ENCODE data around the gene RIIAD1. TPM values are rescaled to one million over a fixed set of nuclear protein-coding genes. Genes with fewer than 3 reads are reported as not detected.
A peak's percentile ranks its signal among the peaks of the same experiment; 100 is the strongest.
"Not testable (repeated sequence)": the region's sequence is repeated elsewhere in the genome, so short reads cannot be mapped to it uniquely, and the experiment has no call there.

Gene RIIAD1
- total RNA-seq, 4 donors from 2014 or later, result 1.4 TPM; not detected in 3

GRCh38 chr1:151759241-151759640, 37.9 kb downstream of the RIIAD1 start:
- no peak overlapping the region for H3K27ac ChIP-seq
- H3K27me3 ChIP-seq, result no peaks in the 10 kb centered on the region
- ATAC-seq, result no peak
- peaks cover 4 to 17% (median 5%) of the 10 kb centered on the region in 3 donors for H3K4me1 ChIP-seq
- no peaks in the 10 kb centered on the region for H3K9me3 ChIP-seq
- no peak overlapping the region for H3K4me3 ChIP-seq
- TF ChIP-seq EP300 (IDR thresholded peaks at IDR 0.05) (no peak), CTCF (IDR thresholded peaks at IDR 0.05) (no peak), POLR2AphosphoS5 (IDR thresholded peaks at IDR 0.05) (no peak), POLR2A (IDR thresholded peaks at IDR 0.05) (no peak)
- peaks cover 0 to 68% of the 10 kb centered on the region in 2 donors for H3K36me3 ChIP-seq

- Histone ChIP-seq H3K36me3 (peaks cover 0 to 62% of the 10 kb centered on the region in 2 donors), H3K9me3 (no peaks in the 10 kb centered on the region), H3K27me3 (no peaks in the 10 kb centered on the region), H3K4me1 (peaks cover 5 to 18% (median 6%) of the 10 kb centered on the region in 3 donors), H3K4me3 (no peak overlapping the region), H3K27ac (no peak overlapping the region)
- no peak for ATAC-seq
- TF ChIP-seq CTCF (IDR thresholded peaks at IDR 0.05) (no peak), EP300 (IDR thresholded peaks at IDR 0.05) (no peak), POLR2AphosphoS5 (IDR thresholded peaks at IDR 0.05) (no peak), POLR2A (IDR thresholded peaks at IDR 0.05) (no peak)
- 83 to 86% methylated on average over 4 of the region's 7 CpGs for WGBS, 2 donors (ENCODE audit: low coverage in 1 of 2)
Observed at GRCh38 chr1:151760597-151761385, 39.5 kb downstream of the RIIAD1 start.

- TF ChIP-seq POLR2A (IDR thresholded peaks at IDR 0.05) (peak; percentile 49 to 56), POLR2AphosphoS5 (IDR thresholded peaks at IDR 0.05) (peak; percentile 59), CTCF (IDR thresholded peaks at IDR 0.05) (no peak)
- ATAC-seq, result peak; percentile 93
Observed at GRCh38 chr1:151762941-151763921, 41.9 kb downstream of the RIIAD1 start, which contains the start of gene MRPL9. Gene MRPL9, minus strand, starts transcription at chr1:151763496. Its CDS starts 17 bp downstream, at chr1:151763479.

GRCh38 chr1:151763990-151764389, 42.7 kb downstream of the RIIAD1 start:
- TF ChIP-seq EP300 (IDR thresholded peaks at IDR 0.05) (no peak), POLR2A (IDR thresholded peaks at IDR 0.05) (no peak), CTCF (IDR thresholded peaks at IDR 0.05) (no peak), POLR2AphosphoS5 (IDR thresholded peaks at IDR 0.05) (no peak)
- Histone ChIP-seq H3K27me3 (no peaks in the 10 kb centered on the region), H3K4me3 (peak overlapping the region; percentile 50 to 72), H3K36me3 (peaks cover 0 to 35% of the 10 kb centered on the region in 2 donors), H3K27ac (peak overlapping the region; percentile 58 to 93 (median 88)), H3K9me3 (no peaks in the 10 kb centered on the region), H3K4me1 (peaks cover 5 to 18% (median 6%) of the 10 kb centered on the region in 3 donors)
- 45 to 51% methylated on average over 10 of the region's 10 CpGs for WGBS, 2 donors (ENCODE audit: low coverage in 1 of 2)
- no peak for ATAC-seq

More at GRCh38 chr1:151762941-151763921, 41.9 kb downstream of the RIIAD1 start, which contains the start of gene MRPL9:
- Histone ChIP-seq H3K4me3 (peak within 1 kb of the TSS; percentile 50 to 72), H3K27ac (peak within 1 kb of the TSS; percentile 58 to 93 (median 88)), H3K27me3 (no peaks in the 10 kb centered on the region), H3K36me3 (peaks cover 0 to 42% of the 10 kb centered on the region in 2 donors), H3K9me3 (no peaks in the 10 kb centered on the region), H3K4me1 (peaks cover 5 to 18% (median 6%) of the 10 kb centered on the region in 3 donors)
- WGBS, 2 donors (ENCODE audit: low coverage in 1 of 2), result 0% methylated on average over 5 to 14 of the region's 68 CpGs

GRCh38 chr1:151768351-151769066, 47.2 kb downstream of the RIIAD1 start:
- not testable (repeated sequence) for ATAC-seq, H3K27me3 ChIP-seq, H3K4me1 ChIP-seq, H3K27ac ChIP-seq, H3K4me3 ChIP-seq, H3K9me3 ChIP-seq
- peaks cover 0 to 13% of the 10 kb centered on the region in 2 donors for H3K36me3 ChIP-seq
- WGBS, 2 donors (ENCODE audit: low coverage in 1 of 2), result 40 to 46% methylated on average over 1 to 2 of the region's 7 CpGs

- H3K27ac ChIP-seq, H3K27me3 ChIP-seq, ATAC-seq, H3K9me3 ChIP-seq, H3K4me1 ChIP-seq, H3K4me3 ChIP-seq: not testable (repeated sequence)
- peaks cover 0 to 21% of the 10 kb centered on the region in 2 donors for H3K36me3 ChIP-seq
- WGBS, 2 donors (ENCODE audit: low coverage in 1 of 2), result no CpG with 5 or more reads among the region's 34 CpGs
Observed at GRCh38 chr1:151769270-151769669, 47.9 kb downstream of the RIIAD1 start.

Data from gastroesophageal sphincter (tissue), 4 donors.